B cell (primary cell): ENCODE results near the gene ERP27. TPM values are rescaled to one million over a fixed set of nuclear protein-coding genes. Genes with fewer than 3 reads are reported as not detected.

Source experiments
- ATAC-seq: fragments of 200-7000 bp; cut with Tn5 transposase; one replicate; pipeline ENCODE4 v1.10.0; 2021; ENCODE audit warnings: low read depth, mild to moderate bottlenecking, moderate number of reproducible peaks, moderate library complexity
- CTCF ChIA-PET: fragments of 350-600 bp; sonication (Branson Sonifier 250); formaldehyde crosslinking; loops from one replicate; lab custom pipeline; 2021; ENCODE audit warnings: antibody characterized with exemption, inconsistent platforms; lab: Charles Lee
- POLR2A ChIA-PET: fragments of 350-600 bp; sonication (Branson Sonifier 250); formaldehyde crosslinking; loops from one replicate; lab custom pipeline; 2021; ENCODE audit warnings: antibody characterized with exemption; lab: Charles Lee
- DNase-seq: peaks from one replicate; pipeline ENCODE4 v3.0.0; 2013
- H2AFZ ChIP-seq: 2 replicates; pipeline ENCODE4 v1.6.1; 2012; ENCODE audit warnings: mild to moderate bottlenecking, low read depth, low read length; ENCODE audit not compliant: insufficient read depth, poor library complexity, severe bottlenecking
- H3K27ac ChIP-seq, 2 donors: 1 replicate in 1 of 2; 2 replicates in 1 of 2; pipeline ENCODE4 v1.5.1; 2012 to 2013; ENCODE audit warnings: low read length in 2 of 2, mild to moderate bottlenecking in 2 of 2, moderate library complexity in 1 of 2
- H3K27me3 ChIP-seq, 4 experiments: fragments of 200-600 bp in 1 of 4; sonication (generic) in 1 of 4; replicated peaks in 1 of 4; 1 replicate in 2 of 4; 2 replicates in 2 of 4; pipeline versions ENCODE4 v1.6.1 to v1.7.0; 2013 to 2016; ENCODE audit warnings: low read length in 3 of 4, mild to moderate bottlenecking in 2 of 4, mixed read lengths in 1 of 4, moderate library complexity in 1 of 4; ENCODE audit not compliant: insufficient read depth in 4 of 4, control insufficient read depth in 3 of 4; ENCODE audit errors: control extremely low read depth in 1 of 4
- H3K36me3 ChIP-seq, 2 experiments: replicated peaks in 1 of 2; 1 replicate in 1 of 2; 2 replicates in 1 of 2; pipeline versions ENCODE4 v1.6.1 to v1.7.1; 2013; ENCODE audit warnings: low read length in 1 of 2; ENCODE audit not compliant: insufficient read depth in 2 of 2, control insufficient read depth in 1 of 2; ENCODE audit errors: control extremely low read depth in 1 of 2, extremely low read depth in 1 of 2
- H3K4me1 ChIP-seq, 2 donors: fragments of 200-600 bp in 1 of 2; sonication (generic) in 1 of 2; 1 replicate in 1 of 2; 2 replicates in 1 of 2; pipeline versions ENCODE4 v1.5.1 to v1.6.1; 2013 to 2017; ENCODE audit warnings: low read length in 2 of 2; ENCODE audit not compliant: control insufficient read depth in 2 of 2, insufficient read depth in 2 of 2
- H3K4me2 ChIP-seq: replicated peaks from 2 replicates; pipeline ENCODE3; 2012; ENCODE audit warnings: mild to moderate bottlenecking, low read depth, low read length; ENCODE audit not compliant: poor library complexity, severe bottlenecking
- H3K4me3 ChIP-seq, 5 experiments: fragments of 200-600 bp in 1 of 5; sonication (generic) in 1 of 5; 1 replicate in 3 of 5; 2 replicates in 2 of 5; pipeline versions ENCODE4 v1.5.1 to v1.7.0; 2011 to 2016; ENCODE audit warnings: low read length in 4 of 5, mild to moderate bottlenecking in 4 of 5, low read depth in 2 of 5, control low read depth in 1 of 5, moderate library complexity in 1 of 5; ENCODE audit not compliant: insufficient read depth in 1 of 5; ENCODE audit errors: control extremely low read depth in 1 of 5, extremely low read depth in 1 of 5
- H3K79me2 ChIP-seq: fragments of 200-600 bp; sonication (generic); one replicate; pipeline ENCODE4 v1.6.0; 2016; ENCODE audit warnings: low read length; ENCODE audit not compliant: control insufficient read depth, insufficient read depth
- H3K9ac ChIP-seq: fragments of 200-600 bp; sonication (generic); 2 replicates; pipeline ENCODE4 v1.6.1; 2017; ENCODE audit warnings: mild to moderate bottlenecking, low read length, moderate library complexity
- H3K9me3 ChIP-seq, 3 donors: one replicate each; pipeline versions ENCODE4 v1.6.1 to v1.7.1; 2013; ENCODE audit warnings: low read length in 2 of 3; ENCODE audit not compliant: control insufficient read depth in 2 of 3, insufficient read depth in 1 of 3; ENCODE audit errors: control extremely low read depth in 1 of 3
- H4K20me1 ChIP-seq: 2 replicates; pipeline ENCODE4 v1.6.0; 2012; ENCODE audit warnings: mild to moderate bottlenecking, low read length; ENCODE audit not compliant: insufficient read depth, control insufficient read depth, poor library complexity, severe bottlenecking
- H3K27ac Mint-ChIP-seq: one replicate; pipeline ENCODE4 v1.8.0; 2021; ENCODE audit warnings: mixed read lengths
- H3K27me3 Mint-ChIP-seq: one replicate; pipeline ENCODE4 v1.8.0; 2021; ENCODE audit warnings: mixed read lengths
- H3K4me1 Mint-ChIP-seq: one replicate; pipeline ENCODE4 v1.8.0; 2021; ENCODE audit warnings: mixed read lengths
- H3K4me3 Mint-ChIP-seq: one replicate; pipeline ENCODE4 v1.8.0; 2021; ENCODE audit warnings: mixed read lengths
- H3K9me3 Mint-ChIP-seq: one replicate; pipeline ENCODE4 v1.8.0; 2022; ENCODE audit warnings: mixed read lengths; ENCODE audit not compliant: insufficient read depth
- CTCF ChIP-seq: fragments of 200-600 bp; IDR thresholded peaks from one replicate; pipeline ENCODE4 v1.8.0; 2022; ENCODE audit warnings: antibody characterized with exemption, mild to moderate bottlenecking
- EZH2 ChIP-seq: IDR thresholded peaks from 2 replicates; pipeline ENCODE4 v1.6.1; 2012; ENCODE audit warnings: borderline replicate concordance, low read depth, mild to moderate bottlenecking, moderate library complexity, low read length; ENCODE audit not compliant: insufficient read depth, poor library complexity, severe bottlenecking
- WGBS: methylation state at CpG from one replicate; pipeline ENCODE4 v1.1.5; 2013; ENCODE audit warnings: missing lambda C conversion rate; ENCODE audit not compliant: insufficient coverage; 5-methylcytosine and 5-hydroxymethylcytosine counted together
- intact Hi-C: fragments of 100-400 bp; cut with micrococcal nuclease; formaldehyde crosslinking; loops from one replicate; pipeline ENCODE4 v1.10.0; 2022
- polyA plus RNA-seq: library from polyadenylated mRNA; depleted of rRNA; stranded (reverse); fragments of >200 nt; gene quantifications from 2 replicates; pipeline ENCODE4 v1.2.3, GENCODE V29; 2012
- total RNA-seq, 2 donors: library from RNA; stranded (reverse); fragments of 120-200 nt in 1 of 2; gene quantifications; 1 replicate in 1 of 2; 2 replicates in 1 of 2; pipeline versions ENCODE4 v1.2.3 to v1.2.4, GENCODE V29; 2013 to 2022

ERP27 gene
- total and polyA plus RNA-seq, 2 donors (not counting 1 experiment from before 2014, with no cell fraction given), result 7.8 to 9.0 TPM

GRCh38 chr12:14975457-14975856, 37.1 kb upstream of the ERP27 start:
- WGBS, result 81% methylated on average over 3 of the region's 4 CpGs
- ATAC-seq (no peak), DNase-seq (no peak)
- Histone ChIP-seq H3K79me2 (no peaks in the 10 kb centered on the region), H3K4me3 (no peak overlapping the region), H3K9me3 (no peaks in the 10 kb centered on the region), H3K36me3 (no peaks in the 10 kb centered on the region), H4K20me1 (no peaks in the 10 kb centered on the region), H2AFZ (no peak overlapping the region), H3K4me1 (peaks cover 7 to 17% of the 10 kb centered on the region in 2 donors), H3K9ac (no peak overlapping the region), H3K4me2 (no peak overlapping the region), H3K27me3 (no peaks in the 10 kb centered on the region), H3K27ac (no peak overlapping the region)
- intact Hi-C loops, result no loop called here
- POLR2A ChIA-PET, result no interaction called here
- H3K27me3 Mint-ChIP-seq, result no peaks in the 10 kb centered on the region
- H3K4me1 Mint-ChIP-seq, result peaks cover 14% of the 10 kb centered on the region
- H3K9me3 Mint-ChIP-seq, result no peaks in the 10 kb centered on the region
- no peak for TF ChIP-seq CTCF
- no peak for TF ChIP-seq EZH2
- CTCF ChIA-PET, result interaction anchor here (0.9 kb wide), 1 partner anchor 20 kb away, joined by 3 read pairs; no protein-coding TSS in a partner anchor
- no peak overlapping the region for H3K27ac Mint-ChIP-seq
- H3K4me3 Mint-ChIP-seq, result no peak overlapping the region

GRCh38 chr12:14974633-14975032, 36.3 kb upstream of the ERP27 start:
- Mint-ChIP-seq H3K4me1 (peaks cover 10% of the 10 kb centered on the region), H3K27ac (no peak overlapping the region)

More at GRCh38 chr12:14974633-14975032, 36.3 kb upstream of the ERP27 start:
- intact Hi-C loops, result no loop called here
- Mint-ChIP-seq H3K9me3 (no peaks in the 10 kb centered on the region), H3K4me3 (no peak overlapping the region), H3K27me3 (no peaks in the 10 kb centered on the region)
- ChIA-PET CTCF (interaction anchor here (0.9 to 1.4 kb wide), 3 partner anchors 20 to 130 kb away, joined by 3 to 4 read pairs (median 3); no protein-coding TSS in a partner anchor), POLR2A (no interaction called here)
- no peak for ATAC-seq
- H3K4me3 ChIP-seq, result no peak overlapping the region
- WGBS, result 96% methylated on average over 3 of the region's 3 CpGs
- H2AFZ ChIP-seq, result no peak overlapping the region
- H3K4me1 ChIP-seq, result peaks cover 3 to 9% of the 10 kb centered on the region in 2 donors
- H3K9ac ChIP-seq, result no peak overlapping the region
- H4K20me1 ChIP-seq, result no peaks in the 10 kb centered on the region
- H3K27me3 ChIP-seq, result no peaks in the 10 kb centered on the region
- H3K27ac ChIP-seq, result no peak overlapping the region
- H3K36me3 ChIP-seq, result no peaks in the 10 kb centered on the region
- no peaks in the 10 kb centered on the region for H3K9me3 ChIP-seq
- H3K4me2 ChIP-seq, result no peak overlapping the region
- H3K79me2 ChIP-seq, result peaks cover 3% of the 10 kb centered on the region
- DNase-seq, result no peak
- TF ChIP-seq EZH2, result no peak
- no peak for TF ChIP-seq CTCF
